ENCODE data around the gene MED16. TPM values are rescaled to one million over a fixed set of nuclear protein-coding genes. Genes with fewer than 3 reads are reported as not detected.

Gene MED16
- total and polyA plus RNA-seq, 2 of the 4 experiments (the other 2 are of a cell fraction), result 8.1 to 40.2 TPM

DNA sequence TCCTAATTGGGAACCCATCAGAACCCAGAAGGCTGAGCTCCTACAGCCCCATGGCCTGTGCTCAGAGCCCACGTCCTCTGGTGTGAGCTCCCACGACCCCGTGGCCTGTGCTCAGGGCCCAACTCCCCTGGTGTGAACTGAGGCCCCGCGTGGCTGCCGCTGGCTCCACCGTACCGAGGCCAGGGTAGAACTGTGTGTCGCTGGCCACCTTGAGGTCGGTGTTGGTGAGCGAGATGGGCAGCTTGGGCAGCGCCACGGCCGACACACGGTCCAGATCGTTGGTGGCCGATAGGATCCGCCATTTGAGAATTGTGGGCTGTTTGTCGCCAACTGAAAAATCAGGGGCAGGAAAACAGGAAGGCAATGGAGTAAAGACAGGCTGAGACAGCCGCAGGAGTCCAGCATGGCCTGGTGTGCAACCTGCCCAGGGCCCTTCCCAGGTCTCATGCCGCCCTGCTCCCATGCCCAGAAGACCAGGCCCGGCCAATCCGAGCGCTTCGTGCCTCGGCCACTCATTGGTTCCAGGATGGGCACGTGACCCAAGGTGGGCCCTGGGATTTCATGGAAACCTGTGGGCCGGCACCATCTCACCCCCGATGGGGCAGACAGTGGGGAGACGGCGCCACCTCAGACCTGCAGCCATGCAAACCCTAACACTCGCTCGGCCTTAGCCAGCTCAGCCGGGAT is 11.5 kb downstream of the MED16 start:
- Histone ChIP-seq H3K4ac (ENCODE audit: low read depth, low read length) (no peak overlapping the region), H3K36me3 (ENCODE audit: control insufficient read depth, insufficient read depth, low read length) (peaks cover 73% of the 10 kb centered on the region), H4K91ac (ENCODE audit: insufficient read depth, low read depth, low read length) (no peak overlapping the region), H4K20me1 (ENCODE audit: insufficient read depth, low read length) (peaks cover 6% of the 10 kb centered on the region), H3K4me1 (ENCODE audit: control insufficient read depth, insufficient read depth, low read length) (no peaks in the 10 kb centered on the region), H4K5ac (ENCODE audit: low read depth, low read length) (no peak overlapping the region), H3K27me3 (ENCODE audit: control insufficient read depth, insufficient read depth, low read length) (no peaks in the 10 kb centered on the region), H3K9me3 (ENCODE audit: control insufficient read depth, insufficient read depth, low read length) (no peaks in the 10 kb centered on the region), H2AK9ac (replicated peaks; ENCODE audit: low read depth, low read length, poor library complexity) (no peak overlapping the region), H3K79me1 (ENCODE audit: low read depth in 1 of 2, low read length in 2 of 2) (peaks cover 3 to 11% of the 10 kb centered on the region in 2 experiments; a peak in 2 of 4 replicates), H4K8ac (ENCODE audit: low read depth in 2 of 2, low read length in 2 of 2) (no peak overlapping the region), H3K9me1 (ENCODE audit: insufficient read depth, low read length) (no peaks in the 10 kb centered on the region), H3K23ac (ENCODE audit: low read depth, low read length) (no peak overlapping the region), H3K4me2 (ENCODE audit: low read depth, low read length) (no peak overlapping the region), H3K14ac (replicated peaks; ENCODE audit: low read depth, low read length) (no peak overlapping the region), H3K18ac (ENCODE audit: low read depth, low read length) (no peak overlapping the region), H2BK20ac (ENCODE audit: low read depth, low read length) (no peak overlapping the region), H2BK15ac (ENCODE audit: low read depth, low read length) (no peak overlapping the region), H3K4me3 (ENCODE audit: insufficient read depth, low read depth, low read length) (no peak overlapping the region), H3K27ac (ENCODE audit: insufficient read depth, low read length) (no peak overlapping the region), H2AK5ac (ENCODE audit: low read depth, low read length) (no peak overlapping the region), H3K9ac (ENCODE audit: low read depth, low read length) (no peak overlapping the region), H3K56ac (ENCODE audit: extremely low read depth, insufficient read depth, low read length) (no peak overlapping the region), H2AFZ (replicated peaks; ENCODE audit: low read length, poor library complexity) (no peak overlapping the region), H2BK120ac (ENCODE audit: low read depth, low read length) (no peak overlapping the region), H2BK5ac (ENCODE audit: low read depth, low read length, poor library complexity, severe bottlenecking) (no peak overlapping the region)
- no peak for ATAC-seq (ENCODE audit: low read depth)
- POLR2A ChIA-PET (ENCODE audit: unreplicated experiment), result no interaction called here
- intact Hi-C loops (cut with micrococcal nuclease) (no loop called here), dilution Hi-C loops (cut with HindIII; ENCODE audit: low sequenced_read_pairs, unreplicated experiment) (no loop called here), in situ Hi-C loops (cut with MboI; ENCODE audit: low sequenced_read_pairs) (no loop called here)
- CTCF ChIA-PET, result no interaction called here
- BruUV-seq (replicated peaks), result no TSS peak
- no peak for TF ChIP-seq RFX5 (IDR thresholded peaks at IDR 0.05; ENCODE audit: low read depth, low read length)
- TF ChIP-seq RCOR1 (IDR thresholded peaks at IDR 0.05; ENCODE audit: insufficient replicate concordance, low read length), result no peak
- no peak for TF ChIP-seq BHLHE40 (IDR thresholded peaks at IDR 0.05; ENCODE audit: low read depth, low read length)
- TF ChIP-seq CHD1 (IDR thresholded peaks at IDR 0.05; ENCODE audit: low read depth, low read length), result no peak
- no peak for TF ChIP-seq NFE2L2 (IDR thresholded peaks at IDR 0.05; ENCODE audit: low read depth, low read length)
- TF ChIP-seq, protein P1, sequence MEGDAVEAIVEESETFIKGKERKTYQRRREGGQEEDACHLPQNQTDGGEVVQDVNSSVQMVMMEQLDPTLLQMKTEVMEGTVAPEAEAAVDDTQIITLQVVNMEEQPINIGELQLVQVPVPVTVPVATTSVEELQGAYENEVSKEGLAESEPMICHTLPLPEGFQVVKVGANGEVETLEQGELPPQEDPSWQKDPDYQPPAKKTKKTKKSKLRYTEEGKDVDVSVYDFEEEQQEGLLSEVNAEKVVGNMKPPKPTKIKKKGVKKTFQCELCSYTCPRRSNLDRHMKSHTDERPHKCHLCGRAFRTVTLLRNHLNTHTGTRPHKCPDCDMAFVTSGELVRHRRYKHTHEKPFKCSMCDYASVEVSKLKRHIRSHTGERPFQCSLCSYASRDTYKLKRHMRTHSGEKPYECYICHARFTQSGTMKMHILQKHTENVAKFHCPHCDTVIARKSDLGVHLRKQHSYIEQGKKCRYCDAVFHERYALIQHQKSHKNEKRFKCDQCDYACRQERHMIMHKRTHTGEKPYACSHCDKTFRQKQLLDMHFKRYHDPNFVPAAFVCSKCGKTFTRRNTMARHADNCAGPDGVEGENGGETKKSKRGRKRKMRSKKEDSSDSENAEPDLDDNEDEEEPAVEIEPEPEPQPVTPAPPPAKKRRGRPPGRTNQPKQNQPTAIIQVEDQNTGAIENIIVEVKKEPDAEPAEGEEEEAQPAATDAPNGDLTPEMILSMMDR (conservative IDR thresholded peaks at IDR 0.05; ENCODE audit: low read depth, low read length), result no peak
- no peak for TF ChIP-seq MXI1 (IDR thresholded peaks at IDR 0.05; ENCODE audit: borderline replicate concordance, low read depth, low read length)
- TF ChIP-seq, protein P2, sequence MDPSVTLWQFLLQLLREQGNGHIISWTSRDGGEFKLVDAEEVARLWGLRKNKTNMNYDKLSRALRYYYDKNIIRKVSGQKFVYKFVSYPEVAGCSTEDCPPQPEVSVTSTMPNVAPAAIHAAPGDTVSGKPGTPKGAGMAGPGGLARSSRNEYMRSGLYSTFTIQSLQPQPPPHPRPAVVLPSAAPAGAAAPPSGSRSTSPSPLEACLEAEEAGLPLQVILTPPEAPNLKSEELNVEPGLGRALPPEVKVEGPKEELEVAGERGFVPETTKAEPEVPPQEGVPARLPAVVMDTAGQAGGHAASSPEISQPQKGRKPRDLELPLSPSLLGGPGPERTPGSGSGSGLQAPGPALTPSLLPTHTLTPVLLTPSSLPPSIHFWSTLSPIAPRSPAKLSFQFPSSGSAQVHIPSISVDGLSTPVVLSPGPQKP (IDR thresholded peaks at IDR 0.05; ENCODE audit: borderline replicate concordance, low read depth, low read length), result no peak
- no peak for TF ChIP-seq MAFK (IDR thresholded peaks at IDR 0.05; ENCODE audit: low read depth, low read length)
- no peak for TF ChIP-seq MAZ (IDR thresholded peaks at IDR 0.05; ENCODE audit: borderline replicate concordance, low read depth, low read length)
- DNase-seq, result no peak
- 96% methylated on average over 19 of the region's 34 CpGs; no CpG with 5 or more reads in 1 of the 2 experiments for WGBS, 2 experiments (ENCODE audit: extremely low coverage in 2 of 2, insufficient read length in 1 of 2)

Data from IMR-90 (cell line).